Kidney (tissue), 14 donors: Measurements from ENCODE around the gene EPB41L5. TPM values are rescaled to one million over a fixed set of nuclear protein-coding genes. Genes with fewer than 3 reads are reported as not detected.

ENCODE experiments used
- DNase-seq, 5 donors: peaks; one replicate each; pipeline ENCODE4 v3.0.0-alpha.2; 2013 to 2020
- FAIRE-seq: peaks from 2 replicates; lab custom pipeline; 2012; peaks lifted over from hg19 to GRCh38; lab: Jason Lieb, UNC
- H3K27ac ChIP-seq, 2 donors: one replicate each; pipeline ENCODE4 v1.7.0; 2013; ENCODE audit warnings: low read depth in 2 of 2, low read length in 2 of 2, inconsistent platforms in 1 of 2
- H3K27me3 ChIP-seq: one replicate; pipeline ENCODE4 v1.7.1; 2013; ENCODE audit warnings: low read length, inconsistent platforms; ENCODE audit not compliant: control insufficient read depth, insufficient read depth
- H3K36me3 ChIP-seq, 3 donors: one replicate each; pipeline versions ENCODE4 v1.7.0 to v1.7.1; 2013; ENCODE audit warnings: low read length in 3 of 3, control low read depth in 1 of 3, inconsistent platforms in 1 of 3; ENCODE audit not compliant: insufficient read depth in 3 of 3, control insufficient read depth in 2 of 3
- H3K4me1 ChIP-seq, 3 donors: one replicate each; pipeline versions ENCODE4 v1.7.0 to v1.7.1; 2013; ENCODE audit warnings: low read length in 3 of 3, inconsistent platforms in 1 of 3, low read depth in 1 of 3; ENCODE audit not compliant: control insufficient read depth in 2 of 3, insufficient read depth in 2 of 3
- H3K4me3 ChIP-seq, 3 donors: one replicate each; pipeline versions ENCODE4 v1.7.0 to v1.8.1; 2013; ENCODE audit warnings: low read length in 3 of 3, control low read depth in 1 of 3, inconsistent platforms in 1 of 3
- H3K9ac ChIP-seq, 3 donors: one replicate each; pipeline versions ENCODE4 v1.7.0 to v1.7.1; 2013; ENCODE audit warnings: low read length in 3 of 3, control low read depth in 1 of 3, inconsistent platforms in 1 of 3
- H3K9me3 ChIP-seq, 3 donors: one replicate each; pipeline versions ENCODE4 v1.7.0 to v1.7.1; 2013; ENCODE audit warnings: low read length in 3 of 3, control low read depth in 1 of 3, inconsistent platforms in 1 of 3; ENCODE audit not compliant: control insufficient read depth in 2 of 3, insufficient read depth in 1 of 3
- CTCF ChIP-seq: IDR thresholded peaks from 3 replicates; pipeline ENCODE4 v1.5.1; 2012; ENCODE audit warnings: mild to moderate bottlenecking, moderate library complexity, borderline replicate concordance; ENCODE audit not compliant: insufficient read depth; ENCODE audit errors: extremely low read depth
- intact Hi-C: fragments of 100-400 bp; cut with DNase I; formaldehyde crosslinking; loops from one replicate; pipeline ENCODE4 v1.11.1; 2022
- polyA plus RNA-seq: library from polyadenylated mRNA; stranded (reverse); fragments of 350-450 nt; fragmentation: Illumina TruSeq; extraction: RNeasy Lipid Tissue Mini Kit (QIAGEN cat#74804); gene quantifications from one replicate; pipeline ENCODE4 v1.2.3, GENCODE V29; 2014; ENCODE audit warnings: low read depth, low replicate concordance; ENCODE audit not compliant: insufficient read depth
- total RNA-seq: library from RNA; stranded (reverse); fragmentation: NEBNext Ultra II Directional; extraction: Animal tissue kit (Norgen Biotek cat#: 25700); gene quantifications from one replicate; pipeline ENCODE4 v1.2.1, GENCODE V29; 2021
- donor health status: control.
- donor health status: control.
- donor health status: control.
- donor health status: control.
- donor health status: control.
- donor health status: DM: yes; HTN: yes; CAD: no.
- donor health status: Normal renal cell carcinoma (clear cell type).

The EPB41L5 gene
- total and polyA plus RNA-seq, 2 donors from 2014 or later, result 28.2 to 49.4 TPM

GRCh38 chr2:120077896-120078295 lies 65.0 kb downstream of the EPB41L5 start:
- H3K27ac ChIP-seq, result no peak overlapping the region
- H3K4me1 ChIP-seq, result no peaks in the 10 kb centered on the region
- no peaks in the 10 kb centered on the region for H3K9me3 ChIP-seq
- no peak overlapping the region for H3K4me3 ChIP-seq
- TF ChIP-seq CTCF, result no peak
- no peaks in the 10 kb centered on the region for H3K27me3 ChIP-seq
- DNase-seq, result no peak
- peaks cover 0 to 7% (median 4%) of the 10 kb centered on the region in 3 donors for H3K36me3 ChIP-seq
- intact Hi-C loops, result no loop called here
- no peak overlapping the region for H3K9ac ChIP-seq
- FAIRE-seq, result no peak

GRCh38 chr2:120079647-120080046 lies 66.8 kb downstream of the EPB41L5 start:
- Histone ChIP-seq H3K9ac (no peak overlapping the region), H3K36me3 (peaks cover 0 to 7% (median 4%) of the 10 kb centered on the region in 3 donors), H3K4me3 (no peak overlapping the region), H3K27me3 (no peaks in the 10 kb centered on the region), H3K27ac (no peak overlapping the region), H3K9me3 (no peaks in the 10 kb centered on the region), H3K4me1 (no peaks in the 10 kb centered on the region)
- intact Hi-C loops, result no loop called here
- DNase-seq (no peak), FAIRE-seq (no peak)
- TF ChIP-seq CTCF, result no peak

- no peak for FAIRE-seq
- no peaks in the 10 kb centered on the region for H3K27me3 ChIP-seq
Measured at GRCh38 chr2:120091436-120091835, 78.6 kb downstream of the EPB41L5 start.

More at GRCh38 chr2:120091436-120091835, 78.6 kb downstream of the EPB41L5 start:
- TF ChIP-seq CTCF, result no peak
- Histone ChIP-seq H3K4me3 (no peak overlapping the region), H3K9ac (no peak overlapping the region), H3K4me1 (no peaks in the 10 kb centered on the region), H3K27ac (no peak overlapping the region), H3K36me3 (peaks cover 2 to 14% (median 4%) of the 10 kb centered on the region in 3 donors), H3K9me3 (no peaks in the 10 kb centered on the region)
- peak in 2 of 5 donors; percentile 57 to 77 for DNase-seq
- intact Hi-C loops, result no loop called here
